HCT116 (cell line): ENCODE measurements around the gene PLEKHG1. TPM values are rescaled to one million over a fixed set of nuclear protein-coding genes. Genes with fewer than 3 reads are reported as not detected.

ENCODE experiments used
- ATAC-seq: fragments of 200-7000 bp; cut with Tn5 transposase; 2 replicates; pipeline ENCODE4 v1.9.1; 2020; ENCODE audit warnings: mild to moderate bottlenecking, moderate library complexity
- BruUV-seq: library from RNA; stranded (reverse); fragments of 400-500 nt; replicated peaks from 2 replicates; lab custom pipeline; 2021; lab: Mats Ljungman, UMichigan
- CTCF ChIA-PET: fragments of 300-600 bp; sonication (Branson Sonifier 250); formaldehyde crosslinking; loops from one replicate; lab custom pipeline; 2021; ENCODE audit warnings: antibody characterized with exemption; lab: Charles Lee
- POLR2A ChIA-PET: fragments of 300-600, 350-600 bp; sonication (Branson Sonifier 250); formaldehyde crosslinking; loops from one replicate; lab custom pipeline; 2021; ENCODE audit warnings: antibody characterized with exemption; lab: Charles Lee
- RAD21 ChIA-PET, 2 experiments: fragments of 300-600 bp; sonication (Branson Sonifier 250); formaldehyde crosslinking; loops; one replicate each; lab custom pipeline; 2023; ENCODE audit warnings: low total read pairs in 2 of 2; ENCODE audit not compliant: uncharacterized antibody in 2 of 2, unreplicated experiment in 2 of 2, low non-redundant PET in 1 of 2; lab: Charles Lee
- DNase-seq: peaks from one replicate; pipeline ENCODE4 v3.0.0-alpha.2; 2010; ENCODE audit warnings: low read depth, low spot score
- H2AFZ ChIP-seq: fragments of 200-600 bp; shearing (Covaris generic), sonication (generic); 2 replicates; pipeline ENCODE4 v1.6.1; 2017; ENCODE audit warnings: low read depth, mixed run types, mixed read lengths, antibody characterized with exemption, low read length; ENCODE audit not compliant: poor library complexity, severe bottlenecking
- H3K27ac ChIP-seq: 2 replicates; pipeline ENCODE4 v1.5.1; 2012; ENCODE audit warnings: low read depth, low read length
- H3K27me3 ChIP-seq: fragments of 200-600 bp; sonication (generic); 2 replicates; pipeline ENCODE4 v1.6.1; 2016; ENCODE audit warnings: mixed run types, low read length, mixed read lengths; ENCODE audit not compliant: insufficient read depth
- H3K36me3 ChIP-seq, 2 experiments: fragments of 200-500 bp in 1 of 2; fragments of 200-600 bp in 1 of 2; sonication (Bioruptor generic) in 1 of 2; sonication (generic) in 1 of 2; 2 replicates each; pipeline versions ENCODE4 v1.5.1 to v1.6.1; 2014 to 2016; ENCODE audit warnings: low read length in 2 of 2, inconsistent platforms in 1 of 2, mixed read lengths in 1 of 2, mixed run types in 1 of 2; ENCODE audit not compliant: insufficient read depth in 2 of 2, control insufficient read depth in 1 of 2
- H3K4me1 ChIP-seq, 2 experiments: fragments of 200-600 bp in 1 of 2; sonication (generic) in 1 of 2; 2 replicates each; pipeline versions ENCODE4 v1.5.1 to v1.6.1; 2012 to 2017; ENCODE audit warnings: low read length in 2 of 2, inconsistent platforms in 1 of 2, mild to moderate bottlenecking in 1 of 2, mixed read lengths in 1 of 2, mixed run types in 1 of 2, moderate library complexity in 1 of 2; ENCODE audit not compliant: insufficient read depth in 2 of 2, control insufficient read depth in 1 of 2
- H3K4me2 ChIP-seq: fragments of 200-600 bp; sonication (generic); 2 replicates; pipeline ENCODE4 v1.6.1; 2017; ENCODE audit warnings: mixed run types, low read length, mixed read lengths
- H3K4me3 ChIP-seq, 2 experiments: fragments of 200-600 bp in 1 of 2; sonication (generic) in 1 of 2; replicated peaks in 1 of 2; 2 replicates each; pipeline ENCODE4 v1.5.1; 2011 to 2016; ENCODE audit warnings: low read length in 2 of 2, control low read depth in 1 of 2, low read depth in 1 of 2, mild to moderate bottlenecking in 1 of 2, mixed read lengths in 1 of 2, mixed run types in 1 of 2
- H3K79me2 ChIP-seq: fragments of 200-600 bp; sonication (generic); 2 replicates; pipeline ENCODE4 v1.6.1; 2017; ENCODE audit warnings: mild to moderate bottlenecking, mixed run types, low read length, moderate library complexity, mixed read lengths; ENCODE audit not compliant: insufficient read depth
- H3K9ac ChIP-seq: fragments of 200-600 bp; sonication (generic); 2 replicates; pipeline ENCODE4 v1.6.1; 2016; ENCODE audit warnings: low read length, mixed read lengths
- H3K9me2 ChIP-seq: fragments of 200-600 bp; sonication (generic), shearing (Covaris generic); 2 replicates; pipeline ENCODE4 v1.6.1; 2017; ENCODE audit warnings: mixed run types, mild to moderate bottlenecking, moderate library complexity; ENCODE audit not compliant: insufficient read depth
- H3K9me3 ChIP-seq, 2 experiments: fragments of 200-500 bp in 1 of 2; fragments of 200-600 bp in 1 of 2; sonication (Bioruptor generic) in 1 of 2; sonication (generic) in 1 of 2; 2 replicates each; pipeline ENCODE4 v1.6.1; 2014 to 2017; ENCODE audit warnings: low read length in 2 of 2, mixed read lengths in 2 of 2, inconsistent platforms in 1 of 2, low read depth in 1 of 2, mild to moderate bottlenecking in 1 of 2, mixed run types in 1 of 2, moderate library complexity in 1 of 2; ENCODE audit not compliant: control insufficient read depth in 1 of 2, insufficient read depth in 1 of 2
- H4K20me1 ChIP-seq: fragments of 200-600 bp; sonication (generic), shearing (Covaris generic); 2 replicates; pipeline ENCODE4 v1.6.1; 2017; ENCODE audit warnings: mixed run types, mild to moderate bottlenecking, moderate library complexity; ENCODE audit not compliant: insufficient read depth
- ATF3 ChIP-seq: IDR thresholded peaks from 2 replicates; pipeline ENCODE4 v1.6.1; 2012
- CBX3 ChIP-seq: IDR thresholded peaks from 2 replicates; pipeline ENCODE4 v1.6.1; 2012; ENCODE audit warnings: low read depth
- EGR1 ChIP-seq: IDR thresholded peaks from 2 replicates; pipeline ENCODE4 v1.6.1; 2012; ENCODE audit warnings: low read depth
- EZH2 ChIP-seq: fragments of 200-600 bp; sonication (generic); IDR thresholded peaks from 2 replicates; pipeline ENCODE4 v1.6.1; 2017; ENCODE audit warnings: antibody characterized with exemption, mixed run types
- EZH2phosphoT487 ChIP-seq: fragments of 200-600 bp; IDR thresholded peaks from 2 replicates; pipeline ENCODE4 v1.6.1; 2018; ENCODE audit warnings: antibody characterized with exemption, borderline replicate concordance
- FOSL1 ChIP-seq: IDR thresholded peaks from 2 replicates; pipeline ENCODE4 v1.6.1; 2012; ENCODE audit warnings: low read depth
- MAX ChIP-seq: IDR thresholded peaks from 2 replicates; pipeline ENCODE4 v1.6.1; 2012
- POLR2AphosphoS5 ChIP-seq: IDR thresholded peaks from 2 replicates; pipeline ENCODE4 v1.6.1; 2011; ENCODE audit warnings: mild to moderate bottlenecking, low read depth, low read length, moderate library complexity
- RAD21 ChIP-seq: IDR thresholded peaks from 2 replicates; pipeline ENCODE4 v1.6.1; 2012; ENCODE audit warnings: low read depth, mild to moderate bottlenecking
- SP1 ChIP-seq: IDR thresholded peaks from 2 replicates; pipeline ENCODE4 v1.6.1; 2012; ENCODE audit warnings: low read depth
- SRF ChIP-seq: IDR thresholded peaks from 2 replicates; pipeline ENCODE4 v1.6.1; 2012; ENCODE audit warnings: low read depth
- TCF7L2 ChIP-seq: IDR thresholded peaks from 2 replicates; pipeline ENCODE4 v1.7.0; 2011; ENCODE audit warnings: borderline replicate concordance, inconsistent platforms; ENCODE audit not compliant: insufficient read depth, insufficient read length; ENCODE audit errors: extremely low read depth
- YY1 ChIP-seq: IDR thresholded peaks from 2 replicates; pipeline ENCODE4 v1.6.1; 2011; ENCODE audit warnings: low read length, low read depth, moderate library complexity, mild to moderate bottlenecking; ENCODE audit not compliant: insufficient replicate concordance; ENCODE audit errors: extremely low read depth
- ZNF274 ChIP-seq: fragments of 200-500 bp; sonication (Bioruptor generic); IDR thresholded peaks from 2 replicates; pipeline ENCODE4 v1.6.1; 2014; ENCODE audit warnings: mild to moderate bottlenecking, low read depth, low read length, inconsistent platforms
- intact Hi-C: fragments of 100-400 bp; cut with micrococcal nuclease; formaldehyde crosslinking; loops from 2 replicates; pipeline ENCODE4 v1.10.0; 2022
- total RNA-seq: library from RNA; stranded (reverse); gene quantifications from one replicate; pipeline ENCODE4 v1.2.1, GENCODE V29; 2021; ENCODE audit not compliant: unreplicated experiment
- TF ChIP-seq, protein P1 (sequence below): IDR thresholded peaks from 2 replicates; pipeline ENCODE4 v1.6.1; 2012; ENCODE audit warnings: low read depth

PLEKHG1 gene
- total RNA-seq, 1 experiment from 2014 or later = 10.4 TPM

- TF ChIP-seq MAX = no peak
- H2AFZ ChIP-seq = no peak overlapping the region
- no peaks in the 10 kb centered on the region for H3K9me3 ChIP-seq
- no peak overlapping the region for H3K9ac ChIP-seq
- H3K4me3 ChIP-seq = no peak overlapping the region
- intact Hi-C loops = no loop called here
- ChIA-PET POLR2A (no interaction called here), RAD21 (no interaction called here), CTCF (no interaction called here)
- H3K4me2 ChIP-seq = no peak overlapping the region
- H3K4me1 ChIP-seq = peaks cover 4 to 9% of the 10 kb centered on the region in 2 experiments; a peak in 2 of 4 replicates
- ATAC-seq (no peak), DNase-seq (no peak)
- H3K79me2 ChIP-seq = no peaks in the 10 kb centered on the region
- H3K27ac ChIP-seq = no peak overlapping the region
- no peaks in the 10 kb centered on the region for H3K9me2 ChIP-seq
- no peaks in the 10 kb centered on the region for H4K20me1 ChIP-seq
- BruUV-seq = no TSS peak
- no peaks in the 10 kb centered on the region for H3K27me3 ChIP-seq
- H3K36me3 ChIP-seq = no peaks in the 10 kb centered on the region
These were observed 4.8 kb downstream of the PLEKHG1 start for GRCh38 chr6:150604467-150604866.

GRCh38 chr6:150605333-150605732 lies 5.6 kb downstream of the PLEKHG1 start:
- Histone ChIP-seq H3K27ac (no peak overlapping the region), H3K79me2 (no peaks in the 10 kb centered on the region), H3K9ac (no peak overlapping the region), H3K4me3 (no peak overlapping the region), H3K9me3 (no peaks in the 10 kb centered on the region), H3K36me3 (no peaks in the 10 kb centered on the region), H3K4me1 (peaks cover 4 to 8% of the 10 kb centered on the region in 2 experiments; a peak in 2 of 4 replicates), H3K9me2 (no peaks in the 10 kb centered on the region), H4K20me1 (no peaks in the 10 kb centered on the region)
- intact Hi-C loops = no loop called here
- CTCF ChIA-PET = no interaction called here
- no peak for ATAC-seq
- TF ChIP-seq FOSL1 (no peak), EZH2phosphoT487 (no peak), MAX (no peak), POLR2AphosphoS5 (no peak), YY1 (no peak), ZNF274 (no peak), EZH2 (no peak), EGR1 (no peak), CBX3 (no peak), ATF3 (no peak), RAD21 (no peak), TCF7L2 (no peak), SRF (no peak), SP1 (no peak)
- TF ChIP-seq, protein P1, sequence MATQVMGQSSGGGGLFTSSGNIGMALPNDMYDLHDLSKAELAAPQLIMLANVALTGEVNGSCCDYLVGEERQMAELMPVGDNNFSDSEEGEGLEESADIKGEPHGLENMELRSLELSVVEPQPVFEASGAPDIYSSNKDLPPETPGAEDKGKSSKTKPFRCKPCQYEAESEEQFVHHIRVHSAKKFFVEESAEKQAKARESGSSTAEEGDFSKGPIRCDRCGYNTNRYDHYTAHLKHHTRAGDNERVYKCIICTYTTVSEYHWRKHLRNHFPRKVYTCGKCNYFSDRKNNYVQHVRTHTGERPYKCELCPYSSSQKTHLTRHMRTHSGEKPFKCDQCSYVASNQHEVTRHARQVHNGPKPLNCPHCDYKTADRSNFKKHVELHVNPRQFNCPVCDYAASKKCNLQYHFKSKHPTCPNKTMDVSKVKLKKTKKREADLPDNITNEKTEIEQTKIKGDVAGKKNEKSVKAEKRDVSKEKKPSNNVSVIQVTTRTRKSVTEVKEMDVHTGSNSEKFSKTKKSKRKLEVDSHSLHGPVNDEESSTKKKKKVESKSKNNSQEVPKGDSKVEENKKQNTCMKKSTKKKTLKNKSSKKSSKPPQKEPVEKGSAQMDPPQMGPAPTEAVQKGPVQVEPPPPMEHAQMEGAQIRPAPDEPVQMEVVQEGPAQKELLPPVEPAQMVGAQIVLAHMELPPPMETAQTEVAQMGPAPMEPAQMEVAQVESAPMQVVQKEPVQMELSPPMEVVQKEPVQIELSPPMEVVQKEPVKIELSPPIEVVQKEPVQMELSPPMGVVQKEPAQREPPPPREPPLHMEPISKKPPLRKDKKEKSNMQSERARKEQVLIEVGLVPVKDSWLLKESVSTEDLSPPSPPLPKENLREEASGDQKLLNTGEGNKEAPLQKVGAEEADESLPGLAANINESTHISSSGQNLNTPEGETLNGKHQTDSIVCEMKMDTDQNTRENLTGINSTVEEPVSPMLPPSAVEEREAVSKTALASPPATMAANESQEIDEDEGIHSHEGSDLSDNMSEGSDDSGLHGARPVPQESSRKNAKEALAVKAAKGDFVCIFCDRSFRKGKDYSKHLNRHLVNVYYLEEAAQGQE = no peak
- TF ChIP-seq, all 23 proteins: peak for 0
- Histone ChIP-seq H3K4me2 (no peak overlapping the region), H3K27me3 (no peaks in the 10 kb centered on the region), H2AFZ (no peak overlapping the region)
- BruUV-seq = no TSS peak
- POLR2A ChIA-PET = no interaction called here
- DNase-seq = no peak
- RAD21 ChIA-PET = no interaction called here
